Measurements from ENCODE around the gene PLD5.
"Not testable (repeated sequence)": the region's sequence is repeated elsewhere in the genome, so short reads cannot be mapped to it uniquely, and the experiment has no call there.

Gene PLD5

GRCh38 chr1:242489545-242489944, 35.0 kb downstream of the PLD5 start:
- DNase-seq (ENCODE audit: low spot score) = no peak

- no peak for DNase-seq (ENCODE audit: low spot score)
Observed at GRCh38 chr1:242477944-242478343, 46.6 kb downstream of the PLD5 start.

- DNase-seq (ENCODE audit: low spot score) = no peak
Observed at GRCh38 chr1:242470774-242471173, 53.7 kb downstream of the PLD5 start.

- no peak for DNase-seq (ENCODE audit: low spot score)
Observed at GRCh38 chr1:242468784-242469183, 55.7 kb downstream of the PLD5 start.

- no peak for DNase-seq (ENCODE audit: low spot score)
Observed at GRCh38 chr1:242467556-242468145, 56.8 kb downstream of the PLD5 start.

GRCh38 chr1:242462867-242463266, 61.6 kb downstream of the PLD5 start:
- no peak for DNase-seq (ENCODE audit: low spot score)

- DNase-seq (ENCODE audit: low spot score) = not testable (repeated sequence)
Observed at GRCh38 chr1:242459740-242460139, 64.8 kb downstream of the PLD5 start.

GRCh38 chr1:242456726-242457269, 67.7 kb downstream of the PLD5 start:
- no peak for DNase-seq (ENCODE audit: low spot score)

GRCh38 chr1:242455052-242455361, 69.5 kb downstream of the PLD5 start:
- no peak for DNase-seq (ENCODE audit: low spot score)

GRCh38 chr1:242454262-242455051, 70.0 kb downstream of the PLD5 start:
- DNase-seq (ENCODE audit: low spot score) = no peak

GRCh38 chr1:242452573-242452972, 71.9 kb downstream of the PLD5 start:
- DNase-seq (ENCODE audit: low spot score) = no peak

- no peak for DNase-seq (ENCODE audit: low spot score)
Observed at GRCh38 chr1:242449661-242450060, 74.8 kb downstream of the PLD5 start.

GRCh38 chr1:242448910-242449645, 75.4 kb downstream of the PLD5 start:
- no peak for DNase-seq (ENCODE audit: low spot score)

GRCh38 chr1:242447689-242448088, 76.8 kb downstream of the PLD5 start:
- DNase-seq (ENCODE audit: low spot score) = no peak

GRCh38 chr1:242440757-242441156, 83.7 kb downstream of the PLD5 start:
- DNase-seq (ENCODE audit: low spot score) = no peak

GRCh38 chr1:242435200-242435599, 89.3 kb downstream of the PLD5 start:
- no peak for DNase-seq (ENCODE audit: low spot score)

- DNase-seq (ENCODE audit: low spot score) = no peak
Observed at GRCh38 chr1:242432491-242433095, 91.9 kb downstream of the PLD5 start.

GRCh38 chr1:242431786-242432185, 92.7 kb downstream of the PLD5 start:
- no peak for DNase-seq (ENCODE audit: low spot score)

- no peak for DNase-seq (ENCODE audit: low spot score)
Observed at GRCh38 chr1:242430956-242431355, 93.5 kb downstream of the PLD5 start.

- DNase-seq (ENCODE audit: low spot score) = no peak
Observed at GRCh38 chr1:242428399-242429190, 95.9 kb downstream of the PLD5 start.

GRCh38 chr1:242427519-242427918, 97.0 kb downstream of the PLD5 start:
- no peak for DNase-seq (ENCODE audit: low spot score)
